Measurements from ENCODE around the gene DPYD.

- TF ChIP-seq CTCF (IDR thresholded peaks at IDR 0.05; ENCODE audit: insufficient read depth, low read depth, low read length) (no peak), EZH2 (IDR thresholded peaks at IDR 0.05; ENCODE audit: insufficient read depth, low read length) (no peak)
Measured at GRCh38 chr1:97553971-97554370, 366.9 kb downstream of the DPYD start.

Measured in astrocyte (in vitro differentiated cells and primary cell).